PFSK-1 (cell line): ENCODE results near the gene NMNAT3.

Experiments
- FOXP2 ChIP-seq: optimal IDR thresholded peaks from 2 replicates; pipeline ENCODE3; 2011; ENCODE audit warnings: borderline replicate concordance, control low read depth, inconsistent platforms; ENCODE audit not compliant: insufficient read depth; ENCODE audit errors: extremely low read length, extremely low read depth
- POLR2AphosphoS5 ChIP-seq: IDR thresholded peaks from 2 replicates; pipeline ENCODE4 v1.6.1; 2012; ENCODE audit warnings: low read depth, mild to moderate bottlenecking, control low read depth, low read length, moderate library complexity
- REST ChIP-seq, 2 experiments: IDR thresholded peaks; 2 replicates each; pipeline versions ENCODE4 v1.6.1 to v1.8.0; 2011 to 2012; ENCODE audit warnings: low read depth in 2 of 2, low read length in 2 of 2, control low read depth in 1 of 2, inconsistent platforms in 1 of 2, mild to moderate bottlenecking in 1 of 2, moderate library complexity in 1 of 2; ENCODE audit not compliant: insufficient read depth in 1 of 2
- SIN3A ChIP-seq: IDR thresholded peaks from 2 replicates; pipeline ENCODE4 v1.6.1; 2012; ENCODE audit warnings: mild to moderate bottlenecking, low read length, moderate library complexity, borderline replicate concordance; ENCODE audit not compliant: insufficient read depth
- TAF1 ChIP-seq: IDR thresholded peaks from 2 replicates; pipeline ENCODE4 v1.6.1; 2012; ENCODE audit warnings: low read length, control low read depth, borderline replicate concordance; ENCODE audit not compliant: insufficient read depth

The NMNAT3 gene

DNA sequence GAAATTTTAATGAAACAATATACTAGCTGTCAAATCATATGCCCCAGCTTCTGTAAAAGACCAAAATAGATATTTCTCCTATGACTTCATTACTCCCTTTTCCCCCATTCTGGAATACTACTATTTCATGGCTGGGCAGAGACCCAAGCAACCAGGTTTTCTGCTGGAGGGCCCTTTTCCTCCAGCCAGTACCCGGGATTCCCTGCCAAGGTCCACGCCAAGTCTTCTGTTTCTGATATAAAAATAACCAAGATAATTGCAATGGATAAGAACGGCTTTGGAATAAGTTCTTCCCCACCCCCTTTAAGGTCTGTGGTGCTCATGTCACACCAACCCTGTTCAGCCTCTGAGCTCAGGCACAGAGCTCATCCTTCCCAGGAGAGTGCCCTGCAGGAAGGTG is 17.2 kb upstream of the NMNAT3 start:
- TF ChIP-seq REST (IDR thresholded peaks at IDR 0.05; ENCODE audit: insufficient read depth in 1 of 2, low read depth in 2 of 2, low read length in 2 of 2) (no peak), SIN3A (no peak), TAF1 (no peak), POLR2AphosphoS5 (no peak), FOXP2 (no peak)

- no peak for TF ChIP-seq POLR2AphosphoS5
- no peak for TF ChIP-seq TAF1
- TF ChIP-seq SIN3A, result no peak
- TF ChIP-seq FOXP2, result no peak
- TF ChIP-seq REST (IDR thresholded peaks at IDR 0.05; ENCODE audit: insufficient read depth in 1 of 2, low read depth in 2 of 2, low read length in 2 of 2), result no peak
Observed at GRCh38 chr3:139694542-139694941, 16.8 kb upstream of the NMNAT3 start.

DNA sequence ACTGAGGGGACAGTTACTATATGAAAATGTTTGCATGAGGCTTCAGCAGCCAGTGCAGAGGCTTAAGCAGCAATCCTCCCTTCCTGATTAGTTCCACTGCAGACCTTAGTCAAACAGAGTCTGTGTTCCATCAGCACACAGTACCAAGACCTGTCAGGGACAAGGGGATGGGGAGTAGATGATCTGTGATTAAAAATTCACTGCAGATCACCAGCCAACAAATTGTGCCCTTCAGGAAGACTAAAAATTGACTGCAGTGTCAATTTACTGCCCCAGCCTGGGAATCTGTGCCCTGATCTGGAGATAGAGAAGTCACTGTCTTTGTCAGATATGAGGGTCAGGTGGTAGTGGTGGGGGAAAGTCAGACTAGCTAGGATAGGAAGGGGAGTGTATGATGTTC is 13.8 kb upstream of the NMNAT3 start:
- TF ChIP-seq TAF1 (no peak), SIN3A (no peak), POLR2AphosphoS5 (no peak), REST (IDR thresholded peaks at IDR 0.05; ENCODE audit: insufficient read depth in 1 of 2, low read depth in 2 of 2, low read length in 2 of 2) (no peak), FOXP2 (no peak)

GRCh38 chr3:139689708-139690228 is 12.0 kb upstream of the NMNAT3 start:
- no peak for TF ChIP-seq POLR2AphosphoS5
- TF ChIP-seq SIN3A, result no peak
- TF ChIP-seq REST (IDR thresholded peaks at IDR 0.05; ENCODE audit: insufficient read depth in 1 of 2, low read depth in 2 of 2, low read length in 2 of 2), result no peak
- TF ChIP-seq FOXP2, result no peak
- no peak for TF ChIP-seq TAF1

DNA sequence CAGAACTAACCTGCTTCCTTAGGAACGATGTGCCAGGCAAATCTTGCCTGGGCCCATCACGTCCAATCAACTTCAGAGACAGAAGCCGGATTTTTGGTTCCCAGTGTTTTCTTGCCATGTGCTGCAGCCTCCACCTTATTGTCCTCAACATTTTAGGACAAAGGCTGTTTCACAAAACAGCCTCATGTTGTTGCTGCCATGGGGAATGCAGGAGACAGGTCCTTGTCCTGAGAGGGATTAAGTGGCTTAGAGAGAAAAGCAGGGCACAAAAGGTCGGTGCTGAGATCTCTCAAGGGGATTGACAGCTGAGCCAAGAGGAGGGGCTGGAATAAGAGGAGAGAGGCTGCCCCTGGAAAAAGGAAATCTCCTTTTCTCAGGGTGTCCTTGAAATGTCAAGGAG is 11.3 kb upstream of the NMNAT3 start:
- TF ChIP-seq FOXP2, result no peak
- TF ChIP-seq SIN3A, result no peak
- TF ChIP-seq TAF1, result no peak
- TF ChIP-seq POLR2AphosphoS5, result no peak
- no peak for TF ChIP-seq REST (IDR thresholded peaks at IDR 0.05; ENCODE audit: insufficient read depth in 1 of 2, low read depth in 2 of 2, low read length in 2 of 2)
